ENCODE results near the gene RPP40.
A peak's percentile ranks its signal among the peaks of the same experiment; 100 is the strongest.

The RPP40 gene

GRCh38 chr6:5025911-5026819 lies 22.3 kb upstream of the RPP40 start (continued):
- TF ChIP-seq SCRT2 (tag by site-specific recombination; IDR thresholded peaks at IDR 0.05) (no peak), ZNF423 (tag by site-specific recombination; IDR thresholded peaks at IDR 0.05) (no peak), ZIC2 (tag by site-specific recombination; IDR thresholded peaks at IDR 0.05) (peak; percentile 66), ZNF692 (tag by site-specific recombination; IDR thresholded peaks at IDR 0.05) (0 out of 2 replicates have a peak, but pooled peaks have one; percentile 20), GLIS1 (tag by site-specific recombination; IDR thresholded peaks at IDR 0.05) (peak; percentile 65), ZBTB8A (tag by site-specific recombination; IDR thresholded peaks at IDR 0.05) (0 out of 2 replicates have a peak, but pooled peaks have one; percentile 25), ZNF558 (tag by site-specific recombination; IDR thresholded peaks at IDR 0.05) (no peak), ZNF658 (tag by site-specific recombination; IDR thresholded peaks at IDR 0.05) (no peak), TRIM28 (IDR thresholded peaks at IDR 0.05; ENCODE audit: borderline replicate concordance, low read length) (no peak; the same call in 1 of the 2 replicates), ZNF785 (tag by site-specific recombination; IDR thresholded peaks at IDR 0.05) (no peak), ZNF548 (tag by site-specific recombination; IDR thresholded peaks at IDR 0.05) (no peak), ZNF76 (tag by site-specific recombination; IDR thresholded peaks at IDR 0.05; ENCODE audit: borderline replicate concordance, low read depth) (peak; percentile 71), ZNF223 (tag by site-specific recombination; IDR thresholded peaks at IDR 0.05) (no peak), ZNF311 (tag by site-specific recombination; IDR thresholded peaks at IDR 0.05; ENCODE audit: borderline replicate concordance) (no peak), PRDM1 (tag by site-specific recombination; IDR thresholded peaks at IDR 0.05) (no peak), ZNF660 (tag by site-specific recombination; IDR thresholded peaks at IDR 0.05) (no peak), ZNF175 (tag by site-specific recombination; IDR thresholded peaks at IDR 0.05) (no peak), ZNF148 (tag by site-specific recombination; IDR thresholded peaks at IDR 0.05; ENCODE audit: borderline replicate concordance) (no peak), KLF9 (tag by site-specific recombination; IDR thresholded peaks at IDR 0.05; ENCODE audit: low read depth) (no peak), ZNF155 (tag by site-specific recombination; IDR thresholded peaks at IDR 0.05) (no peak), ZBTB48 (tag by site-specific recombination; IDR thresholded peaks at IDR 0.05) (no peak), ZNF146 (tag by site-specific recombination; IDR thresholded peaks at IDR 0.05) (no peak), ZEB2 (tag by site-specific recombination; IDR thresholded peaks at IDR 0.05) (0 out of 2 replicates have a peak, but pooled peaks have one; percentile 17)

- Histone ChIP-seq H3K4me3 (ENCODE audit: low read depth, low read length) (no peak overlapping the region), H3K4me1 (ENCODE audit: control insufficient read depth, insufficient read depth, low read length) (peaks cover 3% of the 10 kb centered on the region; the same call in 1 of the 2 replicates), H3K36me3 (ENCODE audit: control insufficient read depth in 2 of 2, insufficient read depth in 1 of 2, low read length in 2 of 2) (no peaks in the 10 kb centered on the region), H3K27ac (ENCODE audit: extremely low read depth, low read depth, low read length) (no peak overlapping the region), H3K9me3 (ENCODE audit: control insufficient read depth, insufficient read depth, low read depth, low read length) (no peaks in the 10 kb centered on the region)
- TF ChIP-seq ZNF529 (tag by site-specific recombination; IDR thresholded peaks at IDR 0.05; ENCODE audit: insufficient replicate concordance) (no peak), ZNF501 (tag by site-specific recombination; IDR thresholded peaks at IDR 0.05) (no peak), ZNF747 (tag by site-specific recombination; IDR thresholded peaks at IDR 0.05) (no peak), KLF8 (tag by site-specific recombination; IDR thresholded peaks at IDR 0.05) (no peak), ZNF560 (tag by site-specific recombination; IDR thresholded peaks at IDR 0.05; ENCODE audit: borderline replicate concordance) (no peak), ZNF549 (tag by site-specific recombination; IDR thresholded peaks at IDR 0.05) (no peak), ZNF398 (tag by site-specific recombination; IDR thresholded peaks at IDR 0.05) (no peak)
- ChIA-PET CTCF (interaction anchor here (0.5 kb wide), 1 partner anchor 1445 kb away, joined by 3 read pairs; no protein-coding TSS in a partner anchor), POLR2A (no interaction called here)
Measured at GRCh38 chr6:5023923-5024322, 20.1 kb upstream of the RPP40 start.
